SK-N-SH (cell line): Measurements from ENCODE around the gene EGFLAM. TPM values are rescaled to one million over a fixed set of nuclear protein-coding genes. Genes with fewer than 3 reads are reported as not detected.

Experiments
- CTCF ChIA-PET: fragments of 300-600, 350-600 bp; formaldehyde crosslinking; extraction: SDS; loops from one replicate; lab custom pipeline; 2021; lab: Yijun Ruan, JAX
- POLR2A ChIA-PET: fragments of 350-600 bp; sonication (Branson Sonifier 250); formaldehyde crosslinking; extraction: SDS; loops from one replicate; lab custom pipeline; 2020; ENCODE audit warnings: antibody characterized with exemption, inconsistent platforms; lab: Yijun Ruan, JAX
- DNase-seq: peaks from one replicate; pipeline ENCODE4 v3.0.0; 2012
- H2AFZ ChIP-seq: fragments of 200-600 bp; sonication (generic); 2 replicates; pipeline ENCODE4 v1.8.1; 2016; ENCODE audit warnings: antibody characterized with exemption, mild to moderate bottlenecking, low read depth
- H3F3A ChIP-seq: fragments of 200-600 bp; sonication (generic); replicated peaks from 2 replicates; pipeline ENCODE3; 2016; ENCODE audit warnings: antibody characterized with exemption, mild to moderate bottlenecking; ENCODE audit not compliant: insufficient read depth
- H3K27ac ChIP-seq, 2 experiments: fragments of 200-500 bp in 1 of 2; fragments of 200-600 bp in 1 of 2; sonication (Bioruptor generic) in 1 of 2; sonication (generic), shearing (Covaris generic) in 1 of 2; 2 replicates each; pipeline versions ENCODE4 v1.5.1 to v1.6.1; 2014 to 2016; ENCODE audit warnings: low read depth in 2 of 2, inconsistent platforms in 1 of 2, low read length in 1 of 2, mild to moderate bottlenecking in 1 of 2, mixed read lengths in 1 of 2
- H3K27me3 ChIP-seq: fragments of 200-600 bp; sonication (generic), shearing (Covaris generic); 2 replicates; pipeline ENCODE4 v1.6.1; 2016; ENCODE audit warnings: mixed run types; ENCODE audit not compliant: insufficient read depth
- H3K36me3 ChIP-seq, 2 experiments: fragments of 200-500 bp in 1 of 2; fragments of 200-600 bp in 1 of 2; sonication (Bioruptor generic) in 1 of 2; sonication (generic) in 1 of 2; replicated peaks in 1 of 2; 2 replicates each; pipeline versions ENCODE3 to v1.5.1; 2014 to 2016; ENCODE audit warnings: low read length in 1 of 2, mild to moderate bottlenecking in 1 of 2; ENCODE audit not compliant: insufficient read depth in 2 of 2, control insufficient read depth in 1 of 2
- H3K4me1 ChIP-seq, 2 experiments: fragments of 200-500 bp in 1 of 2; fragments of 200-600 bp in 1 of 2; sonication (Bioruptor generic) in 1 of 2; sonication (generic), shearing (Covaris generic) in 1 of 2; 2 replicates each; pipeline versions ENCODE4 v1.5.1 to v1.6.1; 2014 to 2016; ENCODE audit warnings: low read depth in 1 of 2, low read length in 1 of 2, mixed run types in 1 of 2; ENCODE audit not compliant: insufficient read depth in 2 of 2, control insufficient read depth in 1 of 2
- H3K4me2 ChIP-seq: fragments of 200-600 bp; sonication (generic), shearing (Covaris generic); 2 replicates; pipeline ENCODE4 v1.6.1; 2017; ENCODE audit warnings: mixed run types
- H3K4me3 ChIP-seq, 2 experiments: fragments of 200-500 bp in 1 of 2; fragments of 200-600 bp in 1 of 2; sonication (Bioruptor generic) in 1 of 2; sonication (generic), shearing (Covaris generic) in 1 of 2; 2 replicates each; pipeline versions ENCODE4 v1.5.1 to v1.8.1; 2014 to 2016; ENCODE audit warnings: low read depth in 2 of 2, inconsistent platforms in 1 of 2, low read length in 1 of 2, mild to moderate bottlenecking in 1 of 2, mixed read lengths in 1 of 2, moderate library complexity in 1 of 2
- H3K79me2 ChIP-seq: fragments of 200-600 bp; sonication (generic); 2 replicates; pipeline ENCODE4 v1.8.1; 2017; ENCODE audit warnings: mild to moderate bottlenecking; ENCODE audit not compliant: insufficient read depth
- H3K9ac ChIP-seq: fragments of 200-600 bp; sonication (generic); 2 replicates; pipeline ENCODE4 v1.6.1; 2017; ENCODE audit warnings: mixed run types
- H3K9me2 ChIP-seq: fragments of 200-600 bp; sonication (generic); 2 replicates; pipeline ENCODE4 v1.6.1; 2017; ENCODE audit warnings: mixed run types
- H3K9me3 ChIP-seq: fragments of 200-600 bp; sonication (generic); 2 replicates; pipeline ENCODE4 v1.6.1; 2017; ENCODE audit warnings: mixed run types, mild to moderate bottlenecking, moderate library complexity
- H4K20me1 ChIP-seq: fragments of 200-600 bp; sonication (generic); 2 replicates; pipeline ENCODE4 v1.6.1; 2017; ENCODE audit warnings: mild to moderate bottlenecking, mixed run types; ENCODE audit not compliant: insufficient read depth
- EP300 ChIP-seq, 2 experiments: IDR thresholded peaks; 2 replicates each; pipeline versions ENCODE4 v1.4.0 to v1.6.1; 2012; ENCODE audit warnings: borderline replicate concordance in 1 of 2, low read depth in 1 of 2, low read length in 1 of 2
- EZH2phosphoT487 ChIP-seq: fragments of 200-600 bp; sonication (generic); IDR thresholded peaks from 2 replicates; pipeline ENCODE4 v1.6.1; 2017; ENCODE audit warnings: low read depth, mixed run types, mild to moderate bottlenecking, antibody characterized with exemption, moderate library complexity, borderline replicate concordance
- FOSL2 ChIP-seq: IDR thresholded peaks from 2 replicates; pipeline ENCODE4 v1.4.0; 2012; ENCODE audit warnings: low read depth, mild to moderate bottlenecking, moderate library complexity, borderline replicate concordance
- FOXM1 ChIP-seq: IDR thresholded peaks from 2 replicates; pipeline ENCODE4 v1.4.0; 2012; ENCODE audit warnings: low read depth, mild to moderate bottlenecking
- JUND ChIP-seq: IDR thresholded peaks from 2 replicates; pipeline ENCODE4 v1.4.0; 2012
- MEF2A ChIP-seq: IDR thresholded peaks from 2 replicates; pipeline ENCODE4 v1.4.0; 2012; ENCODE audit warnings: low read depth, borderline replicate concordance
- MXI1 ChIP-seq: IDR thresholded peaks from 2 replicates; pipeline ENCODE4 v1.6.1; 2012; ENCODE audit warnings: mild to moderate bottlenecking, low read depth, low read length, improper control_type of control experiment
- NFIC ChIP-seq: IDR thresholded peaks from 2 replicates; pipeline ENCODE4 v1.4.0; 2012; ENCODE audit warnings: borderline replicate concordance
- RAD21 ChIP-seq: IDR thresholded peaks from 2 replicates; pipeline ENCODE4 v1.6.1; 2012; ENCODE audit warnings: mild to moderate bottlenecking, low read length
- RFX5 ChIP-seq: IDR thresholded peaks from 2 replicates; pipeline ENCODE4 v1.6.1; 2012; ENCODE audit warnings: mild to moderate bottlenecking, improper control_type of control experiment, low read length
- SIN3A ChIP-seq: IDR thresholded peaks from 2 replicates; pipeline ENCODE4 v1.6.1; 2012; ENCODE audit warnings: low read depth, mild to moderate bottlenecking, low read length, moderate library complexity, borderline replicate concordance
- SMC3 ChIP-seq: IDR thresholded peaks from 2 replicates; pipeline ENCODE4 v1.6.1; 2012; ENCODE audit warnings: low read depth, low read length, improper control_type of control experiment
- TCF12 ChIP-seq: IDR thresholded peaks from 2 replicates; pipeline ENCODE4 v1.4.0; 2012
- WGBS: methylation state at CpG from one replicate; pipeline ENCODE4 v1.1.6; 2017; ENCODE audit warnings: low lambda C conversion rate; 5-methylcytosine and 5-hydroxymethylcytosine counted together
- polyA plus RNA-seq, 3 experiments: library from polyadenylated mRNA; depleted of rRNA; stranded (reverse); fragments of >200 nt; gene quantifications; 2 replicates each; pipeline ENCODE4 v1.2.3, GENCODE V29; 2012
- TF ChIP-seq, protein P1 (sequence below): IDR thresholded peaks from 2 replicates; pipeline ENCODE4; 2012
- TF ChIP-seq, protein P2 (sequence below): fragments of 150-350 bp; IDR thresholded peaks from 2 replicates; pipeline ENCODE4 v1.6.1; 2017; ENCODE audit warnings: antibody characterized with exemption, low read length, low read depth, borderline replicate concordance
- TF ChIP-seq, protein P3 (sequence below): IDR thresholded peaks from 2 replicates; pipeline ENCODE4 v1.4.0; 2012; ENCODE audit warnings: low read depth, borderline replicate concordance
- TF ChIP-seq, protein P4 (sequence below): IDR thresholded peaks from 2 replicates; pipeline ENCODE4 v1.4.0; 2012; ENCODE audit warnings: low read depth, borderline replicate concordance
- TF ChIP-seq, protein P5 (sequence below): fragments of 150-350 bp; IDR thresholded peaks from 2 replicates; pipeline ENCODE4 v1.6.1; 2016; ENCODE audit warnings: mild to moderate bottlenecking, low read depth, low read length
- TF ChIP-seq, protein P6 (sequence below): fragments of 200-600 bp; sonication (generic); IDR thresholded peaks from 2 replicates; pipeline ENCODE4 v1.6.1; 2017; ENCODE audit warnings: antibody characterized with exemption, mild to moderate bottlenecking, moderate library complexity

EGFLAM gene
- polyA plus RNA-seq, 1 of the 3 experiments (the other 2 are of a cell fraction) = 0.05 TPM

DNA sequence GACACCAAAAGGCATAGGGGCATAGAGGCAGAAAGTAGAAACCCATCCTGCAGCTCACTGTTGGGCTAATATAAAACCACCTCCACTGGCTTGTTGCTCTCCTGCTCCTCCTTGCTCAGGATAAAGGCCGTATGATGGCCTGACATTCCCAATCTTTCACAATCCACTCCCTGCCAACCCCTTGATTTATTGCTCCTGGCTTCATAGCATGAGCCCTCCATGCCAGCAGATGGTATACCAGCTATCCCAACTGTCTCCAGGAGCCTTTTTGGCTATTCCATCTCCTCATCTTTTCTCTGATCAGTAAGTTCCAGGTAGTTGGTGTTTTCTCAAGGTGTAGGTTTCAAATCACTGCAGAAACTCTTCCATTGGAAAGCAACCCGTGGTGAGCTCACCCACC lies 128.8 kb downstream of the EGFLAM start:
- H3K36me3 ChIP-seq = no peaks in the 10 kb centered on the region
- H3K9me2 ChIP-seq = no peaks in the 10 kb centered on the region
- DNase-seq = no peak
- no peak overlapping the region for H3K4me2 ChIP-seq
- no peaks in the 10 kb centered on the region for H3K79me2 ChIP-seq
- TF ChIP-seq EP300 (IDR thresholded peaks at IDR 0.05; ENCODE audit: borderline replicate concordance in 1 of 2, low read depth in 1 of 2, low read length in 1 of 2) = no peak
- TF ChIP-seq, protein P1, sequence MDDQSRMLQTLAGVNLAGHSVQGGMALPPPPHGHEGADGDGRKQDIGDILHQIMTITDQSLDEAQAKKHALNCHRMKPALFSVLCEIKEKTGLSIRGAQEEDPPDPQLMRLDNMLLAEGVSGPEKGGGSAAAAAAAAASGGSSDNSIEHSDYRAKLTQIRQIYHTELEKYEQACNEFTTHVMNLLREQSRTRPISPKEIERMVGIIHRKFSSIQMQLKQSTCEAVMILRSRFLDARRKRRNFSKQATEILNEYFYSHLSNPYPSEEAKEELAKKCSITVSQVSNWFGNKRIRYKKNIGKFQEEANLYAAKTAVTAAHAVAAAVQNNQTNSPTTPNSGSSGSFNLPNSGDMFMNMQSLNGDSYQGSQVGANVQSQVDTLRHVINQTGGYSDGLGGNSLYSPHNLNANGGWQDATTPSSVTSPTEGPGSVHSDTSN = no peak
- TF ChIP-seq MEF2A = no peak
- TF ChIP-seq, protein P2, sequence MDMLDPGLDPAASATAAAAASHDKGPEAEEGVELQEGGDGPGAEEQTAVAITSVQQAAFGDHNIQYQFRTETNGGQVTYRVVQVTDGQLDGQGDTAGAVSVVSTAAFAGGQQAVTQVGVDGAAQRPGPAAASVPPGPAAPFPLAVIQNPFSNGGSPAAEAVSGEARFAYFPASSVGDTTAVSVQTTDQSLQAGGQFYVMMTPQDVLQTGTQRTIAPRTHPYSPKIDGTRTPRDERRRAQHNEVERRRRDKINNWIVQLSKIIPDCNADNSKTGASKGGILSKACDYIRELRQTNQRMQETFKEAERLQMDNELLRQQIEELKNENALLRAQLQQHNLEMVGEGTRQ = no peak
- no peak for TF ChIP-seq RAD21
- TF ChIP-seq, protein P3, sequence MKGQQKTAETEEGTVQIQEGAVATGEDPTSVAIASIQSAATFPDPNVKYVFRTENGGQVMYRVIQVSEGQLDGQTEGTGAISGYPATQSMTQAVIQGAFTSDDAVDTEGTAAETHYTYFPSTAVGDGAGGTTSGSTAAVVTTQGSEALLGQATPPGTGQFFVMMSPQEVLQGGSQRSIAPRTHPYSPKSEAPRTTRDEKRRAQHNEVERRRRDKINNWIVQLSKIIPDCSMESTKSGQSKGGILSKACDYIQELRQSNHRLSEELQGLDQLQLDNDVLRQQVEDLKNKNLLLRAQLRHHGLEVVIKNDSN = no peak
- no peak for TF ChIP-seq FOXM1
- TF ChIP-seq NFIC = no peak
- TF ChIP-seq, protein P4, sequence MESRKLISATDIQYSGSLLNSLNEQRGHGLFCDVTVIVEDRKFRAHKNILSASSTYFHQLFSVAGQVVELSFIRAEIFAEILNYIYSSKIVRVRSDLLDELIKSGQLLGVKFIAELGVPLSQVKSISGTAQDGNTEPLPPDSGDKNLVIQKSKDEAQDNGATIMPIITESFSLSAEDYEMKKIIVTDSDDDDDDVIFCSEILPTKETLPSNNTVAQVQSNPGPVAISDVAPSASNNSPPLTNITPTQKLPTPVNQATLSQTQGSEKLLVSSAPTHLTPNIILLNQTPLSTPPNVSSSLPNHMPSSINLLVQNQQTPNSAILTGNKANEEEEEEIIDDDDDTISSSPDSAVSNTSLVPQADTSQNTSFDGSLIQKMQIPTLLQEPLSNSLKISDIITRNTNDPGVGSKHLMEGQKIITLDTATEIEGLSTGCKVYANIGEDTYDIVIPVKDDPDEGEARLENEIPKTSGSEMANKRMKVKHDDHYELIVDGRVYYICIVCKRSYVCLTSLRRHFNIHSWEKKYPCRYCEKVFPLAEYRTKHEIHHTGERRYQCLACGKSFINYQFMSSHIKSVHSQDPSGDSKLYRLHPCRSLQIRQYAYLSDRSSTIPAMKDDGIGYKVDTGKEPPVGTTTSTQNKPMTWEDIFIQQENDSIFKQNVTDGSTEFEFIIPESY = no peak
- no peak for TF ChIP-seq SIN3A
- ChIA-PET CTCF (interaction anchor here (0.6 to 1.2 kb wide), 2 partner anchors 122 to 301 kb away, joined by 3 to 4 read pairs; no protein-coding TSS in a partner anchor), POLR2A (no interaction called here)
- H3K27me3 ChIP-seq = no peaks in the 10 kb centered on the region
- 44% methylated on average over 2 of the region's 2 CpGs for WGBS
- no peak overlapping the region for H3K9ac ChIP-seq
- H3K27ac ChIP-seq = no peak overlapping the region
- no peaks in the 10 kb centered on the region for H3F3A ChIP-seq
- no peaks in the 10 kb centered on the region for H3K4me1 ChIP-seq
- no peaks in the 10 kb centered on the region for H3K9me3 ChIP-seq
- no peak overlapping the region for H2AFZ ChIP-seq
- no peaks in the 10 kb centered on the region for H4K20me1 ChIP-seq
- H3K4me3 ChIP-seq = no peak overlapping the region

DNA sequence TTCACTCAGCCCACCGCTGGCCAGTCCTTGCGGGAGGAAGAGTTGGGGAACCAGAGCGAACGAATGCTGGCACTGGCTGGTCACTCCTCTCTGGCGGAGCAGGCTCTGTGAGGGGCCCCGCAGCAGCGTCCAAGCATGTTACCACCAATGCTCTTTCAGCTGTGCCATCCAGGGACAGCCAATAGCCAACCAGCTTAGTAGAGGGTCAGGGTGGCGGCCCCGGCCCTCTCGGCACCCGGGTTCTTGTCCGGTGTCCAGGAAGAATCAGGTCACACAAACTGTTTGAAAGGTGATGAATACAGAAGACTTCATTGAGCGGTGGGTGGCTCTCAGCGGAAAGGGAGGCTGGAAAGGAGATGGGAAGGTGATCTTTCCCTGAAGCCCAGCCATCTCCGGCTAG lies 135.3 kb downstream of the EGFLAM start:
- Histone ChIP-seq H2AFZ (no peak overlapping the region), H3K9me3 (no peaks in the 10 kb centered on the region), H3K36me3 (no peaks in the 10 kb centered on the region), H3K4me1 (no peaks in the 10 kb centered on the region), H3F3A (no peaks in the 10 kb centered on the region), H4K20me1 (no peaks in the 10 kb centered on the region), H3K4me2 (no peak overlapping the region), H3K27me3 (no peaks in the 10 kb centered on the region; the same call in 1 of the 2 replicates), H3K9me2 (no peaks in the 10 kb centered on the region), H3K79me2 (no peaks in the 10 kb centered on the region), H3K27ac (no peak overlapping the region), H3K9ac (no peak overlapping the region), H3K4me3 (no peak overlapping the region)
- DNase-seq = no peak
- WGBS = 88% methylated on average over 15 of the region's 15 CpGs
- CTCF ChIA-PET = interaction anchor here (0.6 to 4.2 kb wide), 3 partner anchors 11 to 187 kb away, joined by 3 to 24 read pairs (median 4); no protein-coding TSS in a partner anchor
- POLR2A ChIA-PET = no interaction called here
- TF ChIP-seq, protein P1 = no peak
- no peak for TF ChIP-seq NFIC
- no peak for TF ChIP-seq FOSL2
- no peak for TF ChIP-seq RFX5
- no peak for TF ChIP-seq MEF2A
- TF ChIP-seq, protein P5, sequence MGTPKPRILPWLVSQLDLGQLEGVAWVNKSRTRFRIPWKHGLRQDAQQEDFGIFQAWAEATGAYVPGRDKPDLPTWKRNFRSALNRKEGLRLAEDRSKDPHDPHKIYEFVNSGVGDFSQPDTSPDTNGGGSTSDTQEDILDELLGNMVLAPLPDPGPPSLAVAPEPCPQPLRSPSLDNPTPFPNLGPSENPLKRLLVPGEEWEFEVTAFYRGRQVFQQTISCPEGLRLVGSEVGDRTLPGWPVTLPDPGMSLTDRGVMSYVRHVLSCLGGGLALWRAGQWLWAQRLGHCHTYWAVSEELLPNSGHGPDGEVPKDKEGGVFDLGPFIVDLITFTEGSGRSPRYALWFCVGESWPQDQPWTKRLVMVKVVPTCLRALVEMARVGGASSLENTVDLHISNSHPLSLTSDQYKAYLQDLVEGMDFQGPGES = no peak
- no peak for TF ChIP-seq MXI1
- TF ChIP-seq JUND = no peak
- TF ChIP-seq, protein P6, sequence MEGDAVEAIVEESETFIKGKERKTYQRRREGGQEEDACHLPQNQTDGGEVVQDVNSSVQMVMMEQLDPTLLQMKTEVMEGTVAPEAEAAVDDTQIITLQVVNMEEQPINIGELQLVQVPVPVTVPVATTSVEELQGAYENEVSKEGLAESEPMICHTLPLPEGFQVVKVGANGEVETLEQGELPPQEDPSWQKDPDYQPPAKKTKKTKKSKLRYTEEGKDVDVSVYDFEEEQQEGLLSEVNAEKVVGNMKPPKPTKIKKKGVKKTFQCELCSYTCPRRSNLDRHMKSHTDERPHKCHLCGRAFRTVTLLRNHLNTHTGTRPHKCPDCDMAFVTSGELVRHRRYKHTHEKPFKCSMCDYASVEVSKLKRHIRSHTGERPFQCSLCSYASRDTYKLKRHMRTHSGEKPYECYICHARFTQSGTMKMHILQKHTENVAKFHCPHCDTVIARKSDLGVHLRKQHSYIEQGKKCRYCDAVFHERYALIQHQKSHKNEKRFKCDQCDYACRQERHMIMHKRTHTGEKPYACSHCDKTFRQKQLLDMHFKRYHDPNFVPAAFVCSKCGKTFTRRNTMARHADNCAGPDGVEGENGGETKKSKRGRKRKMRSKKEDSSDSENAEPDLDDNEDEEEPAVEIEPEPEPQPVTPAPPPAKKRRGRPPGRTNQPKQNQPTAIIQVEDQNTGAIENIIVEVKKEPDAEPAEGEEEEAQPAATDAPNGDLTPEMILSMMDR = no peak
- no peak for TF ChIP-seq SMC3
- no peak for TF ChIP-seq EZH2phosphoT487
- TF ChIP-seq TCF12 = no peak
